Measurements from ENCODE around the gene CTPS2.

GRCh38 chrX:16730450-16730849 lies 18.0 kb upstream of the CTPS2 start:
- TF ChIP-seq YY1 (IDR thresholded peaks at IDR 0.05; ENCODE audit: extremely low read depth, insufficient replicate concordance, low read depth, low read length), result no peak
- no peak for TF ChIP-seq POLR2AphosphoS5 (IDR thresholded peaks at IDR 0.05; ENCODE audit: low read depth, low read length)
- TF ChIP-seq CTCF (IDR thresholded peaks at IDR 0.05 in 2 of 3, conservative IDR thresholded peaks at IDR 0.05 in 1 of 3; ENCODE audit: borderline replicate concordance in 1 of 3, insufficient read depth in 1 of 3, low read depth in 2 of 3, low read length in 2 of 3), result no peak
- no peak for TF ChIP-seq EZH2 (IDR thresholded peaks at IDR 0.05)
- TF ChIP-seq SP1 (IDR thresholded peaks at IDR 0.05; ENCODE audit: low read depth), result no peak
- TF ChIP-seq, protein P1, sequence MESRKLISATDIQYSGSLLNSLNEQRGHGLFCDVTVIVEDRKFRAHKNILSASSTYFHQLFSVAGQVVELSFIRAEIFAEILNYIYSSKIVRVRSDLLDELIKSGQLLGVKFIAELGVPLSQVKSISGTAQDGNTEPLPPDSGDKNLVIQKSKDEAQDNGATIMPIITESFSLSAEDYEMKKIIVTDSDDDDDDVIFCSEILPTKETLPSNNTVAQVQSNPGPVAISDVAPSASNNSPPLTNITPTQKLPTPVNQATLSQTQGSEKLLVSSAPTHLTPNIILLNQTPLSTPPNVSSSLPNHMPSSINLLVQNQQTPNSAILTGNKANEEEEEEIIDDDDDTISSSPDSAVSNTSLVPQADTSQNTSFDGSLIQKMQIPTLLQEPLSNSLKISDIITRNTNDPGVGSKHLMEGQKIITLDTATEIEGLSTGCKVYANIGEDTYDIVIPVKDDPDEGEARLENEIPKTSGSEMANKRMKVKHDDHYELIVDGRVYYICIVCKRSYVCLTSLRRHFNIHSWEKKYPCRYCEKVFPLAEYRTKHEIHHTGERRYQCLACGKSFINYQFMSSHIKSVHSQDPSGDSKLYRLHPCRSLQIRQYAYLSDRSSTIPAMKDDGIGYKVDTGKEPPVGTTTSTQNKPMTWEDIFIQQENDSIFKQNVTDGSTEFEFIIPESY (IDR thresholded peaks at IDR 0.05; ENCODE audit: extremely low read depth, insufficient replicate concordance, low read length), result no peak
- TF ChIP-seq, protein P2, sequence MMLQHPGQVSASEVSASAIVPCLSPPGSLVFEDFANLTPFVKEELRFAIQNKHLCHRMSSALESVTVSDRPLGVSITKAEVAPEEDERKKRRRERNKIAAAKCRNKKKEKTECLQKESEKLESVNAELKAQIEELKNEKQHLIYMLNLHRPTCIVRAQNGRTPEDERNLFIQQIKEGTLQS (IDR thresholded peaks at IDR 0.05), result no peak
- TF ChIP-seq, protein P3, sequence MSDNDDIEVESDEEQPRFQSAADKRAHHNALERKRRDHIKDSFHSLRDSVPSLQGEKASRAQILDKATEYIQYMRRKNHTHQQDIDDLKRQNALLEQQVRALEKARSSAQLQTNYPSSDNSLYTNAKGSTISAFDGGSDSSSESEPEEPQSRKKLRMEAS (IDR thresholded peaks at IDR 0.05), result no peak
- no peak for TF ChIP-seq EGR1 (IDR thresholded peaks at IDR 0.05; ENCODE audit: low read depth)
- TF ChIP-seq CEBPB (IDR thresholded peaks at IDR 0.05; ENCODE audit: low read depth), result no peak

Measured in HCT116 (cell line).